ENCODE measurements around the gene CPAMD8. TPM values are rescaled to one million over a fixed set of nuclear protein-coding genes. Genes with fewer than 3 reads are reported as not detected.

The CPAMD8 gene
- total RNA-seq, 1 donor: 0.18 TPM

DNA sequence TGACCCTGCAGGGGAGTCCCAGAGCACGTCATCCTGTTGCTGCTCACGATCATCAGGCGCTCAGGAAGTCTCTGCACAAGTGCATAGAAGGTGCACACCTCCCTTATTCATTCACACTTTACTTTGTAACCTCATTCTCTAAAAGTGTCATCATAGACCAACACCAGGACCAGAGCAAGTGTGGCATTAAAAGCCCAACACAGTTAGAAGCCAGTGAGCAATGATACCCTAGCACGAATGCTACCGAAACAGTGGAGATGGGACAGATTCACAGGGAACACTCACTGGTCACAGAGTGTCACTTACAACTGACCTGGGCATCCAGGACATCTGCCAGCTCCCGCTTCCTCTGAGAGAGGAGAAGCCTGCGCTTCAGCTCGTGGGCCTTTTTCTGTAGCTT, 31.6 kb upstream of the CPAMD8 start:
- TF ChIP-seq, protein P1, sequence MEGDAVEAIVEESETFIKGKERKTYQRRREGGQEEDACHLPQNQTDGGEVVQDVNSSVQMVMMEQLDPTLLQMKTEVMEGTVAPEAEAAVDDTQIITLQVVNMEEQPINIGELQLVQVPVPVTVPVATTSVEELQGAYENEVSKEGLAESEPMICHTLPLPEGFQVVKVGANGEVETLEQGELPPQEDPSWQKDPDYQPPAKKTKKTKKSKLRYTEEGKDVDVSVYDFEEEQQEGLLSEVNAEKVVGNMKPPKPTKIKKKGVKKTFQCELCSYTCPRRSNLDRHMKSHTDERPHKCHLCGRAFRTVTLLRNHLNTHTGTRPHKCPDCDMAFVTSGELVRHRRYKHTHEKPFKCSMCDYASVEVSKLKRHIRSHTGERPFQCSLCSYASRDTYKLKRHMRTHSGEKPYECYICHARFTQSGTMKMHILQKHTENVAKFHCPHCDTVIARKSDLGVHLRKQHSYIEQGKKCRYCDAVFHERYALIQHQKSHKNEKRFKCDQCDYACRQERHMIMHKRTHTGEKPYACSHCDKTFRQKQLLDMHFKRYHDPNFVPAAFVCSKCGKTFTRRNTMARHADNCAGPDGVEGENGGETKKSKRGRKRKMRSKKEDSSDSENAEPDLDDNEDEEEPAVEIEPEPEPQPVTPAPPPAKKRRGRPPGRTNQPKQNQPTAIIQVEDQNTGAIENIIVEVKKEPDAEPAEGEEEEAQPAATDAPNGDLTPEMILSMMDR (IDR thresholded peaks at IDR 0.05; ENCODE audit: insufficient read depth, low read length): no peak
- no peak overlapping the region for H3K4me3 ChIP-seq (ENCODE audit: low read depth, low read length)
- peak; percentile 40 for DNase-seq (ENCODE audit: low read depth)

DNA sequence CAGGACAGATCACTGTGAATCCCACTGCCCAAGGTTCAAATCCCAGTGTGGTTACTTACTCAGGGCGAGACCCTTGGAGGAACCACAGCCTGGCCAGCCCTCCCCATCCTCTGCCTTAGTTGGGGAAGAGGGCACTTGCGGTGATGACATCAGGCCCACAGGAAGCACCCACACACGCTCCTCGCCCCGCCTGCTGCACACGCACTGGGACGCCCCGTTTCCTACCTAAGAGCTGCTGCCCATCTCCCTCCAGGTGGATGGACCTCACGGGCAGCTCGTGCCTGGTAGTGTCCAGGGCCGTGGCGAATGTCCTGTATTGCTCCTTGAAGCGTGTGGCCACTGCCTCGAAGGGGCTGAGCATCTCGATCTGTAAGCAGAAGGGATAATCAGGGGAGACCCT, 29.0 kb upstream of the CPAMD8 start:
- DNase-seq (ENCODE audit: low read depth): no peak

DNA sequence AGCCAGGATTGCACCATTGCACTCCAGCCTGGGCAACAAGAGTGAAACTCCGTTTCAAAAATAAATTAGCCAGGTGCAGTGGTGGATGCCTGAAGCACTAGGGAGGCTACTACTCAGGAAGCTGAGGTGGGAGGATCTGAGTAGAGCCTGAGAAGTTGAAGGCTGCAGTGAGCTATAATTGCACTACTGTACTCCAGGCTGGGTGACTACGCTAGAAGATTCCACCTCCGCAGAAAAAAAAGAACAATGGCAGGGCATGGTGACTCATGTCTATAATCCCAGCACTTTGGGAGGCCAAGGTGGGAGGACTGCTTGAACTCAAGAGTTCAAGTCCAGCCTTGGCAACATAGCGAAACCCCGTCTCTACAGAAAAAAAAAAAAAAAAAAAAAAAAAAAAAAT, 28.1 kb upstream of the CPAMD8 start:
- no peak for DNase-seq (ENCODE audit: low read depth)
- TF ChIP-seq, protein P1 (IDR thresholded peaks at IDR 0.05; ENCODE audit: insufficient read depth, low read length): no peak
- no peak overlapping the region for H3K4me3 ChIP-seq (ENCODE audit: low read depth, low read length)

More for the DNA sequence above, 29.0 kb upstream of the CPAMD8 start:
- no peak overlapping the region for H3K4me3 ChIP-seq (ENCODE audit: low read depth, low read length)
- TF ChIP-seq, protein P1 (IDR thresholded peaks at IDR 0.05; ENCODE audit: insufficient read depth, low read length): no peak

DNA sequence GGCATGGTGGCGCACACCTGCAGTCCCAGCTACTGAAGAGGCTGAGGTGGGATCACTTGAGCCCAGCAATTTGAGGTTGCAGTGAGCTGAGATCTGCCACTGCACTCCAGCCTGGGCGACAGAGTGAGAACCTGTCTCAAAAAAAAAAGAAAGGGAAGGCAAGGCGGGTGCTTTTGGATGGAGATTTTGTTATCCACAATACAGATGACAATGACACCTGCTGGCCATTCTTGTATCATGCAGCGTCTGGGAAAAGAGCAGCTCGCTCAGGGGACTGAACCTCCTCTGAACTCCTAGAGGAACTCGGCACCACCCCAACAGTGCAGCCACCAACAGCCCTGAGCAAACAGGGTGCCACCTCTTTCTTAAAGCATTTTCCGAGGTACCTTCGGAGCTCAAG, 25.8 kb upstream of the CPAMD8 start:
- no peak overlapping the region for H3K4me3 ChIP-seq (ENCODE audit: low read depth, low read length)

DNA sequence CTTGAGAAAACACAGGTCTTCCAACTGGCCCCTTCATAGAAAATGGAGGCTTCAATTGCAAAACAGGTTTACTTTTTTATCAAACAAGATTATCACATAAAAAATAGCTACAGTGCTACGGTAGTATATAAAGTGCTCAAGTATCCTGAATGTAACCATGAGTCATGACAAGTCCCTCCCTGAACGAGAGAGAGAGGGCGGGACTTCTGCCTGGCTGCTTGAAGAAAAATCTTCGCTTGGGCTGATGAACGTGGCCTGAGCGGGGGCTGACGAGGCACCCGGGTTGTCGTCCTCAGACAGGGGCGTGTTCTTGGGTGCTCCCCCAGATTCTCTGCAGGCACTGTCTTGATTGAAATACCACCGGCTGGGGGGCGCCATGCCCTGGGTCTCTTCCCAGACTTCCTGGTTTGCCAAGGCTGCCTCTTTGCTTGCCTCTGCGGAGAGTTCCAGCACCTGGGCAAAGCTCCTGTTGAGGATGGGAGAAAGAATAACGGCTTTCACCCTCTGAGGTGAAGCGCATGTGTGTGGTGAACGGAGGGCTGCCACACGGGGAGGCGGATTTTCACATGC, 23.2 kb upstream of the CPAMD8 start:
- DNase-seq (ENCODE audit: low read depth): peak; percentile 70
- TF ChIP-seq, protein P1 (IDR thresholded peaks at IDR 0.05; ENCODE audit: insufficient read depth, low read length): no peak
- no peak overlapping the region for H3K4me3 ChIP-seq (ENCODE audit: low read depth, low read length)

More for the DNA sequence above, 25.8 kb upstream of the CPAMD8 start:
- TF ChIP-seq, protein P1 (IDR thresholded peaks at IDR 0.05; ENCODE audit: insufficient read depth, low read length): peak; percentile 69
- DNase-seq (ENCODE audit: low read depth): peak; percentile 68

DNA sequence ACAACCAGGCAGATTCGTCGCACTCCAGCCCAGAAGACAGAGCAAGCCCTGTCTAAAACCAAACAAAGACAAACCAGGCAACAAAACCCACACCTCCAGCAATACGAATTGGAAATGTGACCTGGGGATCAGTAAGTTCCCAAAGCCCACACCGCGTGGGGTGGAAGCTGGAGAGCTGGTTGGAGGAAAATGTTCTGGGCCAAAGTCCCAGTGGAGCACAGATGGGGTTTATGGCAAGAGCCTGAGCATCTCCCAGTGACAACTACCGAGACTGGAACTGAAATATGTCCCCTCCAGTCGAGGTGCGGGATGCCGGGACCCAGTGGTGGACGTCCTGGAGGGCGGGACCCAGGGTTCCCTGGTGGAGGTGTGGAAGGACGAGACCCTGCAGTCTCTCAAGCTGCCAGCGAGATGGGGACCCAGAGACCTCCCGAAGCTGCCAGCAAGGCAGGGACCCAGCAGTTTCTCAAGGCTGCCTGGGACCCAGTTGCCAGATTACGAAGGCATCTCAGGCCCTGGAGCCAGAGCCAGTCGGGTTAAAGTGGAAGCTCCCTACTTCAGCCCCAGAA, 22.4 kb upstream of the CPAMD8 start:
- no peak for DNase-seq (ENCODE audit: low read depth)
- TF ChIP-seq, protein P1 (IDR thresholded peaks at IDR 0.05; ENCODE audit: insufficient read depth, low read length): no peak

More for the DNA sequence above, 22.4 kb upstream of the CPAMD8 start:
- H3K4me3 ChIP-seq (ENCODE audit: low read depth, low read length): no peak overlapping the region
